ENCODE data around the gene PPP2R2B.

The PPP2R2B gene

GRCh38 chr5:146821732-146822131, 56.8 kb downstream of the PPP2R2B start:
- DNase-seq, result no peak

- DNase-seq, result no peak
These were observed 57.6 kb downstream of the PPP2R2B start for GRCh38 chr5:146820987-146821386.

DNA sequence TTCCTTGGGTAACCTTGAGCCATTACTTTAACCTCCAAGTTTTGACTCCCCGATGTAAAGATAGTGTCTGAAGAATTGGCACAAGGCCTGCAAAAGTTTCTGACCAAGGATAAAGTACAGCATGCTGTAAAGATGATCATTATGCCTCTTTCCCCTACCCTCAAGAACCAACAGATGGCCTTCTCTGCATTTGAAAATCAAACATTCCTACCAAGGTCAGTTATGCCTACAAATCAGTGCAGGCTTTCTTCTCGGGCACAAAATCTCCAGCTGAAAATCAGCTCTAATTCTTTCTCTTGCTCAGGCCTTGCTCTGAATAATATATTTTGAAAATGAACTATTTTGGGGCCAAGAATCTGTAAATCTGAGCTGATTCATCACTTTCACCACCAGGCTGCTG, 59.7 kb downstream of the PPP2R2B start:
- no peak for DNase-seq

DNA sequence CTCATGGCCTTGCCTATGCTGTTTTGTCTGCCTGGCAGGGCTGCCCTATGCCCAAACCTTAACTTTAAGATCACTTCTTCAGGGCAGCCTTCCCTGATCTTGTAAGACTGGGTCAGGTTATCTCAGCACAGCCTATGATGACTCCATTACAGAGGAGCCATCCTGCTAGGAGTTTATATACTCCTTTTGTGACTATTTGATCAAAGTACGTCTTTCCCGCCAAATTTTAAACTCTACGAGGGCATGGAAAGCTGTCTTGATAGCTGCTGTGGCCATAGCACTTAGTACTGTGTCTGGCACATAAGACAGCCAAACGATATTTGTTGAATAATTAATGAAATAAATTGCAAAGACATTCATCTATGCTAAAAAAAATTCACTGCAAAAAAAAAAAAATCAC, 60.6 kb downstream of the PPP2R2B start:
- DNase-seq, result no peak

DNA sequence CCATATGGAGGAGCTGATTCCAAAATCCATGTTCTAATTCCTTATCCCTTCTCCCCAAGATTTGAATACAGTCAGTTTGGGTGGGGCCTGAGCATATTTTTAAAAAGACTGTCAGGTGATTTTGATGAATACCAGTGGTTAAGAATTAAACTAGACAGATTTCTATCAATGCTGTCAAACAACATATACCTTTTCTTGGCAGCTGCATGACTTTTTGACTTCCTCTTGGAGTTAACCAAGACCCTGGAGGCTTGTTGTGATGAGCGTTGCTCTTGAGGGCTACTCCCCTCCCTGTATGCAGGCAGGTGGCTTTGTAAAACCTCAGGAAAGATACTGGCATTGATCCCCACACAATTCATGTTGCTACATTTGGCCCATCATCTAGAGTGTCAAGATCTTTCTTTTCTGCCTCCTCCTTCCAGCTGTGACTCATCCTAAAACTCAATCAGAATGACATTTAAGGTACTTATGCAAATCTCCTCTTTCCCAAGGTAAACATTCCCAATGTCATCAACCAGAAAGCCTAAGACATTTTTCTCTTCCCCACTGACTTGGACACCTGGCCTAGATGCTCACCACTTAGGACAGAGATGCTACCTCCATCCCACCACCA, 61.7 kb downstream of the PPP2R2B start:
- no peak for DNase-seq

- no peak for DNase-seq
These were observed 63.1 kb downstream of the PPP2R2B start for GRCh38 chr5:146815411-146815810.

DNA sequence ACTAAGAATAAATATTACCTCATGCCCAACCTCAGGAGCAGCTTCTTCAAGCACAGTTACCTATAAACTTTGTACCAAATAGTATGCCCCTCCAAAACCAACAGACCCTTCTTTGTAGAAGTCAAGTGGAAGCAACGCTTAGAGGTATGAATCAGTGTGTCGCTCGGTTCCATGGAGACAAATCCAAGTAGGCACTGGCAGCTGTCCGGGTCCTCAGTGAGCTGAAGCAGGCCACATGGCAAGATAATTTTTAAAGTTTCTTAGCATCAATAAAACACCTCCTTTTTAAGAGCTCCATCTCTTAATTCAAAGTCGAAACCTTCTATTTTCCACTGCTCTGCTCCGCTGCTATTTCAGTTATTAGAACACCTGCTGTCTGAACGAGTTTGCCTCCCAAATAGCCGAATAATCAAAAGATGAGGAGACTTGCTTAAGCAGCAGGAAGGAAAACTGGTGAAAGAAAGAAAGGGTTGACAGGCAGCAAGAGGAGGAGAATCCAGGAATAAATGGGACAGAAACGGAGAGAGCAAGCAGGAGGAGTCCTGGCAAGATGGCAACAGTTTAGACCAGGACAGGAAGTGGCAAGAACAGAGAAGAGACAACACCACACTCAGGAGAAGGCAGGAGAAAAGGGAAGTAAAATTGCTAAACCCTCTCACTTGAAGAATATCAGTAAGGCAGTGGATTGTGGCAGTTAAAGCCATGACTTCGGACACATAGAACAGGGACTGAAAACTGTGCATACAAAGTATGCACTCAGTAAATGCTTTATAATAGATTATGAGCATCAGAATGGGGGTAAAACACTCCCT, 65.0 kb downstream of the PPP2R2B start:
- DNase-seq, result no peak

DNA sequence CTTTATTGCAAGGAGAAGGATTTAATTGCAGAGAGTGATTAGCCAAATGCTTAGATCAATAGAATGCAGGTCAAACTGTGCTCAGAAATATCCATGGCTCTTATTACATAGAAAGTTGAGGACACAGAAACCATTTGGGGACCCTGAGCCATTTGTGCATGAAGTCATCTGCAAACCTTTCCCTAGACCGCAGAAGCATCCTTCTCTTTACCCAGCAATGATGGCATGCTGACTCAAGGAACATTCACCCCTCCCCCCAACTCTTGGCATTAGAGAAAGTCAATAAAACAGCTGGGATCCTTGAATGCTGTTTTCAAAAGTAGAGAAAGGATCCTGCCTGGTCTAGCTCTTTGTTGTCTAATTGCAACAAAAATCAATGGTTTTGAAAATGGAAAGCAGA, 73.5 kb downstream of the PPP2R2B start:
- DNase-seq, result peak; percentile 7

DNA sequence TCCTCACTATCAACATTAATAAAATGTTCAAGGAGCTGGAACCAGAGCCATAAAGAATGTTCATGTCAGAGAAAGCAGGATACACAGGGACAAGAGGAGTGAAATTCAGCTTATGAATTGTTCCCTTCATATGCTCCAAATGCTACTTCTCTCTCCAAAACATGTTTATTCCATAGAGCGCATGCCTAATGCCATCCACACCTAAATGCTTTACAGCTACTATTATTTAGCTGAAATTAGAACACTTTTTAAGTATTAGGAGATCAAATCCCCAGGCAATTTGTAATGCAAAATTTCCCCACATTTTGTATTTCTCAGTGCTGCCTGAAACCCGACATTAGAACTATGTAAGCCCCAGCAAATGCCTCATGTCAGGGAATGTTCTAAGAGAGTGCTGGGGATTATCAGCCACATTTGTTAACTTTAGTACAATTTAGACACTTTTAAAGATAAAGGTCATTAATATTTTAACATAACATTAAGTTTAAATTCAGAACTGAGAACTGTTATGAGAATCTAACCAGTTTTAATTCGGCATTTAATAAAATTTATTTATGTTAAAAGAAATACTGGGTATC, 75.5 kb downstream of the PPP2R2B start:
- DNase-seq, result no peak

- no peak for DNase-seq
These were observed 78.9 kb downstream of the PPP2R2B start for GRCh38 chr5:146799671-146800070.

GRCh38 chr5:146799231-146799630, 79.3 kb downstream of the PPP2R2B start:
- no peak for DNase-seq

GRCh38 chr5:146797658-146798057, 80.9 kb downstream of the PPP2R2B start:
- DNase-seq, result no peak

DNA sequence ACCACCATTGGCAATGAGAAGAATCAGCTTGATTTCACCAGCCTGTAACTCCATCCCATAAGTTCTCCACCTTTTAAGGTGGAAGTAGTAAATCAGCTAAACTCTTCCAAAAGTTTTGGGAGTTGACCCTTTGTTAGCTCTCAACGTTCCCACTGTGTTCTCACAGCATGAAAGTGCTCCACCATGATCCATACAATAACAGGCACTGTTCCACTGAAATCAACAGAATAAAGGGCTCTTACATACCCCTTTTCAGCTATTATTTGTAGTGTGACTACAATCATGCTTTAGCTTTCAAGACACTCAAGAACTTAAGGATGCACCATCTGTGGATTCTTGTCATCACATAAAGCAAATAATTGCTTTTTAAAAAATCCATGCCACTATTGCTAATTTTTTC, 81.6 kb downstream of the PPP2R2B start:
- DNase-seq, result no peak

GRCh38 chr5:146796144-146796543, 82.4 kb downstream of the PPP2R2B start:
- DNase-seq, result no peak

DNA sequence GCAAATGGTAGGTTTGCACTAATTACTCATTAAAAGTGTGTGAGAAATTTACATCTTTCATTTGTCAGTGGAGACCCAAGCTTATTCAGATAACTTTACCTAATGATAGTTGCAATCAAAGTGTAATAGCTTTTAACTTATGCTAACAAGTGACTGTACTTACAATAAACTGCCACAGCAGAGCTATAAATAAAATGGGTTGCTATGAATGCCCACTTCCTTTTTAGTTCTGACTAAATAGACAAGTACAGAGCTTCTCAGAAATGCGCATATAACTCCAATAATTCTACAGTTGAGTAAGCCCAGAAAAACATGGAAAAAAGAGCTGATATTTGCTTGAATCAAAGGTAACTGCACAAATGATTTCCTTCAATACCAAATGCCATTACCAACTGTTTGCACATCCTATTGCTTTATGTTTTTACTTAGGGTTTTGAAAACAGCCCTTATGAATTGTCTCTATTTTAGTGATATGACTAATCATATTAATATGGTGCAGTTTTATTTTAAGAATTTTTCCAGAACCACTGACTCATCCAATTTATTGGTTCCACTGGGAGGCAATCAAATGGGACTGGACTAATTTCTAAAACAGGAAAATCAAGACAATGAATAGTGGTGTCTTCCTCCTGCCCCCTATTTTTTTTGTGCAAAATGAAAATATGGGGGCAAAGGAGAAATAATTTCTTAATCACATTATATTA, 84.1 kb downstream of the PPP2R2B start:
- DNase-seq, result no peak

DNA sequence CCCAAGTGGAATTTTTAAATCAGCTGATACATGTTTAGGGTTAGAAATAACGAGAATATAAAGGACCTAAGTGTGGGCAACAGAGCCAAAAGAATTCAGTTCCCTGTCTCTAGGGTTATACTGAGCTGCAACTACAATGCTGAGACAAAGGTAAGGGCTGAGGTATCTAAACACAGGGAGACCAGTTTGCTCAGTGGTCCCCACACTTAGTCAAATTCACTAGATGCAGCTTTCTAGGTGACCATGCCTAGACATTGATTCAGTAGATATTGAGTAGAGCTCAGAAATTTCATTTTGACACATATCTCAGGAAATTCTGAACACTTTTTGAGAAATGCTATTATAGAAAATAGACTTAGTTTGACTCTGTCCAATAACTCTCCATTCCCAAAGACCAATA, 84.8 kb downstream of the PPP2R2B start:
- no peak for DNase-seq

GRCh38 chr5:146791471-146791870, 87.1 kb downstream of the PPP2R2B start:
- no peak for DNase-seq

DNA sequence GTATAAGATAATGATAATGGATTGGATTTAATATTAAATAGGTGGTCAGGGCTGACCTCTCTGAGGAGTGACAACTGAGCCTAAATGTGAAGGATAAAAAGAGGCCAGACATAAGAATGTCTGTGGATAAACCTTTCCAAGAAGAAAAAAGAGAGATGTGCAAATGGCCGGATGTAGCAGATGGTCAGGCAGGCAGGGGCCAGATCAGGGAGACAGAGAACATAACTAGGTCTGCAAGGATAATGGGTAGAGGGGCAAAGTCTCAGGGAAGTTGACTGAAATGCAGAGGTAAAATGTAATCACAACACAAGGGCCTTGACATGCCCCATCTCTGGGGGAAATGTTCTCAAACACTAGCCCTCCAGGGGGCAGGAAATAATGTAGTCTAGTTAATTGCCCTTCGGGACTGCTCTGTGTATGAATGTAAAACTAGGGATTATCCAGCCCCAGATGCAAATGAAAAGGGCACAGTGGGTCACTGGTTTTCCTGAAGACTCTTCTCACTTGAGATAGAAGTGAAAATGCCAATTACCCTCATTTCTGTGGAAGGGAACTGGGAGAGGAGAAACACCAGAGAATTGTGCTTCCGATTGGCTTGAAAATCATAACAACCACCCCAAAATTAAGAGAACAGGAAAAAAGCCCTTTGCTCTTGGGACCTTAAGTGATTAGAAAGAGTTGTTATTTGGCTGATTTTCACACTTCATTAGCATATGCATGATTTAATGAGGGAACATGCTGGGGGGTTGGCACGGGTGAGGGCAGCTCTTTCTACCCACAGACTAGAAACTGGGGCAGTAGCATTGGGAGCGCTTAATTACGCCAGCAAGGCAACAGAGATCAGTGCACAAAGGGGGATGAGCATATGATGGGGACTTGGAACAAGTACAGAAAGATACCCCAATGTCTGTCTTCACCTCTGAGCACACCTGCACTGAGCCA, 88.6 kb downstream of the PPP2R2B start:
- DNase-seq, result no peak

DNA sequence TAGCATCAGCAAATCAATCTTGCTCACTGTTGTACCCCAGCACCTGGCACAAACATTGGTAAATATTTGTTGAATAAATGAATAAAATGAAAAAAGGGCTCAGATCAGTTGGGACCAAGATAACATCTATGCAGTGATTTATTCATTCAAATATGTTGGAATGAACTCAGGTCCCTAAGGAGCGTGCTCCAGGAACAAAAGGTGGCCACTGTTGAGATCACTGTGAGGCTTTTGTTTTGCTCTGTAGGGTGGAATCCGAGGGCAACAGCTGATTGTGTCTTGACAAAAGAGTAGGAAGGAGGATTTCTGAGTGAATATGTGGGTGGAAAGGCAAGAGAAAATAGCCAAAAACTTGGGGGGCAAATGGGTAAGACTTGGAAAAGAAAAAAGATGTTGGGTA, 89.7 kb downstream of the PPP2R2B start:
- DNase-seq, result no peak

- no peak for DNase-seq
These were observed 93.5 kb downstream of the PPP2R2B start for GRCh38 chr5:146785065-146785464.

DNA sequence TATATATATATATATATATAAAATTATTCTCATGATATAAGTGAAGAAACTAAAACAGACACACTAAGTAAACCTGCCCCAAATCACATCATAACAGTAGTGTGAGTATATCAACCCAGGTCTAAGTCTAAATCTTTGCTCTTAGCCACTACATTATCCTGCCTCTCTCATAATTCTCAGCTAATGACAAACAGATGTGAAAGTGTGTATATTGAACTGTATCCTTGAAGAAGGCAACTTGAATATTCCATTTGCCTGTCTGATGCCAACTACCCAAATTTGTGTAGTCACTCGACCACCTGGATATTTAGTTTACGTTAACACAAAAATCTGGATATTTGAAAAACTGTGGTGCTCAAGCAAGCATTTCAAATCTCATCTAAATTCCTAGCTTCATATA, 97.4 kb downstream of the PPP2R2B start:
- no peak for DNase-seq

GRCh38 chr5:146779211-146779869, 99.2 kb downstream of the PPP2R2B start:
- no peak for DNase-seq

All from fibroblast of skin of abdomen (primary cell).